CD4-positive, alpha-beta T cell treated with Interleukin-6 for 4 hours (primary cell): ENCODE measurements around the gene GIMAP1.
A peak's percentile ranks its signal among the peaks of the same experiment; 100 is the strongest.
"Not testable (repeated sequence)": the region's sequence is repeated elsewhere in the genome, so short reads cannot be mapped to it uniquely, and the experiment has no call there.

Experiments
- DNase-seq: peaks from one replicate; pipeline ENCODE4 v3.0.0-alpha.2; 2020; ENCODE audit warnings: mixed read lengths

The GIMAP1 gene

DNA sequence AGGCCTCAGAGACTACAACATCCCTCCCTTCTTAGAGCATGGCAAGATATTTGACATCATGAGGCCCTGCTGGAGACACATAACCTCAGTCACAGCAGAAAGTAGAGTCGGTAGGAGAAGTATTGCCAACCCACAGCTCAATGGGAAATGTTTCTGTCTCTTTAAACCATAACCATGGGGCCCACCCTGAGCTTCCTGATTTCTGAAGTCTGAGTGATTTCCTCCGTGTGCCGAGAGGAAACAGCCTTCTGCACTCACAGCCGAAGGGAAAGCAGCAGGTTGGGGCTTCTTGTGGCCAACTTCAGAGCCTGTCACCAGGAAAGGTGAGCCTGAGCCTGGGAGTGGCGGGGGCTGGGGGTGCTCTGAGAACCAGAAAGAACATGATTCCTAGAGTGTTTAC, at the start of gene GIMAP1:
Gene GIMAP1, plus strand, starts transcription at position 246 of the 400 bp plus-strand sequence. CDS start 2,435 bp downstream, outside the sequence.
- DNase-seq: peak; percentile 89

DNA sequence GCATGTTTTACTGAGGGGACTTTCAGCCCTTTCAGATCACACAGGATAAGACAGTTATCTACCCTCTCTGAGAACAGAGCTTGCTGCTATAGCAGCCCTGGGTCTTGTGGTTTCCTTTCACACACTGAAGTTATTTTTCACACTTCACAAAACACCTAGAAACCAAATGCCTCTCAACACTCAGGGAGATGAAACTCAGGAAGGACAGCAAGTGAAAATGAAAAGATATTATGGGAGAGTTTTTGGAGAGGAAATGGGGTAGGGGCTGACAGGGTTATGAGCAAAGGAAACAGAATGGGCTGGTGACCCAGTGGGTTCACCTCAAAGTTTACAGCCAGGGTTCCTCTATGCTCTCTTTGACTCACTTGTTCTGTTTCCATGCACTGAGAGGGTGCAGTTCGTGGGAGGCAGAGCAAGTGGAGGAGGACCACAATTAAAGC, 47.9 kb upstream of the GIMAP1 start:
- peak; percentile 78 for DNase-seq

DNA sequence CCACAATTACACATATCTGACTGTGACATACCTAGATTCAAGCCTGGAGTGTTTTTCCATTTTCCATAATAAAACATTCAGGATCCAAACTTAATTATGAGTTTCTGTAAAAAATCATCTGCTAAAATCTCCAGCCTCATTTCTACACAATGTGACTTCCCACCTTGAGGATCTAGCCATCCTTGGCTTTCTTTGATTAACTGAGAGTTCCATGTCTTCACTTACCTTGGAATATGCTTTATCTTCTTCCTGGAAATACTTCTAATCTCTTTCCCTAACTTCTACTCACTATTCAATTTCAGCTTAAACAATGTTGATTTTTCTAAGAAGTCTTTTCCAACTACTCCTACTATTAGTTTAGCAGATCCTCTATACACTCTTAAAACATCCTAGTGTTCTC, 47.4 kb upstream of the GIMAP1 start:
- DNase-seq: no peak

DNA sequence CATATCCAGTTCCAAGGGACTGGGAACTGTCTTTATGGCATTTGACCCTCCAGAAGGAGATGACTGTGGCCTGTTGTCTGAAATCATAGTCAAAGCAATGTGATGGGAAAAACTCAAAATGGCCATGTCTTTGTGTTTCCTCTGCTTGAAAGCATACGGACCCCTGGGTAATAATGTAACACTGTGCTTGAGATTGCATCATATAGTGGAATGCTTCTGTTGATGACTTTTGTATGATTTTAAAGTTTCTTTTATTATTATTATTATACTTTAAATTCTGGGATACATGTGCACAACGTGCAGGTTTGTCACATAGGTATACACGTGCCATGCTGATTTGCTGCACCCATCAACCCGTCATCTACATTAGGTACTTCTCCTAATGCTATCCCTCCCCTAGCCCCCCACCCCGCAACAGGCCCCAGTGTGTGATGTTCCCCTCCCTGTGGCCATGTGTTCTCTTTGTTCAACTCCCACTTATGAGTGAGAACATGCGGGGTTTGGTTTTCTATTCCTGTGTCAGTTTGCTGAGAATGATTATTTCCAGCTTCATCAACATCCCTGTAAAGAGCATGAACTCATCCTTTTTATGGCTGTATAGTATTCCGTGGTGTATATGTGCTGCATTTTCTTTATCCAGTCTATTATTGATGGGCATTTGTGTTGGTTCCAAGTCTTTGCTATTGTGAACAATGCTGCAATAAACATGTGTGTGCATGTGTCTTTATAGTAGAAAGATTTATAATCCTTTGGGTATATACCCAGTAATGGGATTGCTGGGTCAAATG, 44.4 kb upstream of the GIMAP1 start:
- not testable (repeated sequence) for DNase-seq

DNA sequence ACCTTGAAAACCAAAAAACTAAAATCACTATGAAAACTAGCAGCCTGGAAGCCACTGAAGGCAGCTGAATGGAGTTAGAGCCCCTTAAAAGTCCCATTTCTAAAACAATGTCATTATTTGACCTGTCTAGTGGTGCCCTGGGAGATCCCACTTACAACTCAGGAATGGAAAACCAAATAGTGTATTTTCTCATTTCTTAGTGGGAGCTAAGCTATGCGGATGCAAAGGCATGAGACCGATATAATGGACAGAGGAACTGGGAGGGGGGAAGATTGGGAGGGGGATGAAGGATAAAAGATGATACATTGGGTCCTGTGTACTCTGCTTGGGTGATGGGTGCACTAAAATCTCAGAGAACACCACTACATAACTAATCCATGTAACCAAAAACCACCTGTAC, 40.7 kb upstream of the GIMAP1 start:
- DNase-seq: no peak

DNA sequence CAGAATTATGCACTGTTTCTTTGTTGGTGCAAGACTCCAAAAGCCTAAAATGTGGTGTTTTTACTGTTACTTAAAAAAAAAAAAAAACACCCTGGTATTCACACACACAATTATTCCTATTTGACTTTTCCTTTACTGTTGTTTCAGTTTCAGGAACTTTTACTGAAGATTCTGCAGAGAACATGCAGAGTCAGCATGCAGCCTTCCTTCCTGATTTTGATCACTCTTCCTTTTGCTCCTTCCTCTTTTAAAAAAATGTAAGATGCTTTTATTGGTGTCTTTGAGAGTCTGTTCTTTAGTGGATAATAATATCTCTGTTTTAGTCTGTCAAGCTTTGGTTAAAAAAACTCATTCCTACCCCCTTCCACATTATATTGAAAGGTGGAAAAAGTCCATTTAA, 40.1 kb upstream of the GIMAP1 start:
- DNase-seq: not testable (repeated sequence)

DNA sequence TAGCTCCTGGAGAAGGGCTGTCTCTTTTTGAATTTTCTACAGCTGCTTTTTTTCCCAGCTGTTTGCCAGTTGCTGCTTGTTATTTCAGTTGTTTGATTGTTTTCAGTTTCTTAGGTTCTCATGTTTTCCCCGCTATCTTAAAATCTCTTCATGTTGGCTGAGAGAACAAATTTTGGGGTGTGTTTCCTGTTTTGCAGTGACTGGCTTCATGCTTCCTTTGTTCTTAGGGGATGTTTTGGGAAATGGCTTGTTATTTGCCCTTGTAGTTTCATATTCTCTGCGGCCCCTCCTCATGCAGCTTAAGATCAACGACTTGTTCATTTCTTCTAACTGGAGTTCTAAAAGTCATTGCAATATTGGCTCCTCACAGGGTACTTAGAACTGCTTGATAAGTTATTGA, 39.6 kb upstream of the GIMAP1 start:
- DNase-seq: peak; percentile 56

DNA sequence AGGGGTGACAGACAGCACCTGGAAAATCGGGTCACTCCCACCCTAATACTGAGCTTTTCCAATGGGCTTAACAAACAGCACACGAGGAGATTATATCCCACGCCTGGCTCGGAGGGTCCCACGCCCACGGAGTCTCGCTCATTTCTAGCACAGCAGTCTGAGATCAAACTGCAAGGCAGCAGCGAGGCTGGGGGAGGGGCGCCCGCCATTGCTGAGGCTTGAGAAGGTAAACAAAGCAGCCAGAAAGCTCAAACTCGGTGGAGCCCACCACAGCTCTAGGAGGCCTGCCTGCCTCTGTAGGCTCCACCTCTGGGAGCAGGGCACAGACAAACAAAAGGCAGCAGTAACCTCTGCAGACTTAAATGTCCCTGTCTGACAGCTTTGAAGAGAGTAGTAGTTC, 37.8 kb upstream of the GIMAP1 start:
- peak; percentile 45 for DNase-seq

DNA sequence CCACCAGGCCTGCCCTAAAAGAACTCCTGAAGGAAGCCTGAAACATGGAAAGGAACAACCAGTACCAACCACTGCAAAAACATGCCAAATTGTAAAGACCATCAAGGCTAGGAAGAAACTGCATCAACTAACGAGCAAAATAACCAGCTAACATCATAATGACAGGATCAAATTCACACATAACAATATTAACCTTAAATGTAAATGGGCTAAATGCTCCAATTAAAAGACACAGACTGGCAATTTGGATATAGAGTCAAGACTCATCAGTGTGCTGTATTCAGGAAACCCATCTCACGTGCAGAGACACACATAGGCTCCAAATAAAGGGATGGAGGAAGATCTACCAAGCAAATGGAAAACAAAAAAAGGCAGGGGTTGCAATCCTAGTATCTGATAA, 36.0 kb upstream of the GIMAP1 start:
- DNase-seq: not testable (repeated sequence)

DNA sequence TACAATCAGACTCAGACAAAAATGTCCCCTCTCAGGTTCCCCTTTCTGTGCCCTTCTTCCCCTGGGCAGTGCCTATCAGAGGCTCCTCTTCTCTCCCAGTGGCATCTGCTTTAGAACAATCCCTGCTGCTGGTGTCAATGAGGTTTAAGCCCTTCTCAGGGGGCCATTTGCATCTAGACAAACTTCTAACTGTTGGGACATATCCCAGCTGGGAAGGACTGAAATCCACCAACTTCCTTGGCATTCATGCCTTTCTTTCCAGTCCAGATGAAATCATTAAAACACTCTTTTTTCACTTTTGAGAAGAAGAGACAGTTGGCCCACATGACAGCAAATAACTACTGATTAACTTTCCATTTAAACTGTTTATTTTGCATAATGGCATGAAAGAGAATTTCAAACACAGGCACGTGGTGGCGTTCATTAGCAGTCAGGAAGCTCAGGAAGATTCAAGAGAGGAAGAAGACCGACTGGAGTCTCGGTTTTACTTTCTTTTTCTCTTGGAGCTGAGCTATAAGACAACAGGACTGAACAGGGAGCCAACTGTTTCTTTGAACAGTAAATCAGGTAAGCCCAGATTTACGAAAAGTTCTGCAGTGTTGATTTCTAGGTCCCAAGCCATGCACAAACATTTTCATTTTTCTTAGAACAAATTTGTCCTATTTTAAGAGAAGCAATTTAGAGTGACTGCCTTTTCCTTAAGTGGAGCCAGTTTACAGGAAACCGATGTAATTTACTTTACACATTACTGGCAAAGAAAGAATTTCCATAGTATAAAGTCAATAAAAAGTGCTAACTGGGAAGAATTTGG, 31.0 kb upstream of the GIMAP1 start, which contains the start of gene GIMAP2:
Gene GIMAP2, plus strand, starts transcription at position 488 of the 811 bp plus-strand sequence. CDS start 1,354 bp downstream, outside the sequence.
- peak; percentile 59 for DNase-seq

DNA sequence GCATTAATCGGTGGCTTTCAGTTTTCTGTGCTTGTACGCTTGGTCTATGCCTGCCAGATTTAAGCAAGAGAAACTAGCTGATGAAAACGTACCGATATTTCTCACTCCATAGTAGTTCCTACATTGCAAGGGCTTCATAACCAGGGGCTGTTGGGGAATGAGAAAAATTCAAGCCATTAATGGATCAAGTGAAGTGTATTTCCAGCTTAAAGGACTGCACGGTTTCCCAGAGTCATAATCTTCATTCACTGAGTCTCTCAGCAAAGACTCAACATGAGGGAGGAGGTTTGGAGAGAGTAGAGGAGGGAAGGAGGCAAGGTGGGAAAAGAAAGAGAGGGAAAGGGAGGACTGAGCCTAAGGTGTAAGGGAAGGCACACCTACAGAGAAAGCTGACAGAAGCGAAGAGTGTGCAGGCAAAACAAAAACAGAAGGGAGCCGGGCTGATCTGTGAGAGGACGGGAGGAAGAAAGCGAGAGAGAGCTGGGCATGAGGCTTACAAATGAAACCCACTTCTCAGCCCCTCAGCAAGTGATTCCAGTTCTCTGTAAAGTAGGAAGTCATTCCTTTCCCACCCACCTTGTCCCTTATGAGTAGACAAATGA, 30.3 kb upstream of the GIMAP1 start:
- peak; percentile 57 for DNase-seq

DNA sequence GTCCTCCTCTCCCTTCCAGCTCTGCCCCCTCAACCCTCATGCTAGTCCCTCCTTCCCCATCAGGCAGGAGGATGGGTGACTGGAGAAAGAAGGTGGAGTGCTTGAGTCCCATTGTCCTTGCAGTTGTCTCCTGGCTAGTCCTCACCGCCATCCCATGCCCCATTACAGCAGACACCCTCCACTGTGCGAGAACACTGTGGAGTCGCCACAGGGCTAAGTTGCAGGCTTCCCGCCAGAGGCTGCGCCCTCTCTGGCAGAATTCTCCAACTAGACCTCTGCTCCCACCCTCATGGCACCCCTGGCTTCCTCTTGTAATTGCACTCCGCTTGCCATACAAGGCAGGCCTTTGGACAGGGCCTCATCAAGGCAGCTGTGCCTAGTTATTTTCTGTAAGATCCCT, 27.8 kb upstream of the GIMAP1 start:
- DNase-seq: peak; percentile 15

DNA sequence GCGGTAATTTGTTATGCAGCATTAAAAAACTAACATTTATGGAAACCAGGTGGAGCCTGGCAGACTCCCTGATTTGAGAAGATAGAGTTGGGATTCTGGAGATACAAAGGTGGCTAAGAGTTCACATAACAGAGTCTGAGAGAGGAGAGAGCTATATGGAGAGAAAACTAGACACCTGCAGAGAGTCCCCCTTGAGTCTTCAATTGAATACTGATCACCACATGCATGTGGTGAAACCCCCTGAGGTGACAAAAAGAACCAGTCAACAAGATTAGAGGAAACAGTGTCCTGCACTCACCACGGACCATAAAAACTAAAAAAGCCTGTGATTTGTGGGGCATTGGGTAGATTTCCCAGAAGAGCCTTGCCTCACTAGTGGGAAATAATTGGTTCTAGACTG, 20.8 kb upstream of the GIMAP1 start:
- no peak for DNase-seq

DNA sequence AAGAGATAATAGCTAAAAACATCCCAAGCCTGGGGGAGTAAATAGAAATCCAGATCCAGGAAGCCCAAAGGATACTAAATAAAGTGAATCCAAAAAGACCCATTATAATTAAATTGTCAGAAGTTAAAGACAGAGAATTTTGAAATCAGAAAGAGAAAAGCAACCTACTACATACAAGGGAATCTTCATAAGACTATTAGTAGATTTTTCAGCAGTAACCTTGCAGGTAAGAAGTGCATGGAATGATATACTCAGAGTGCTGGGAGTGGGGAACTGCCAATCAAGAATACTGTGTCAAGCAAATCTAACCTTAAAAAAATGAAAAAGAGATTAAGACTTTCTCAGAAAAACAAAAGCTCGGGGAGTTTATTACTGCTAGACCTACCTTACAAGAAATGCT, 13.2 kb upstream of the GIMAP1 start:
- no peak for DNase-seq

DNA sequence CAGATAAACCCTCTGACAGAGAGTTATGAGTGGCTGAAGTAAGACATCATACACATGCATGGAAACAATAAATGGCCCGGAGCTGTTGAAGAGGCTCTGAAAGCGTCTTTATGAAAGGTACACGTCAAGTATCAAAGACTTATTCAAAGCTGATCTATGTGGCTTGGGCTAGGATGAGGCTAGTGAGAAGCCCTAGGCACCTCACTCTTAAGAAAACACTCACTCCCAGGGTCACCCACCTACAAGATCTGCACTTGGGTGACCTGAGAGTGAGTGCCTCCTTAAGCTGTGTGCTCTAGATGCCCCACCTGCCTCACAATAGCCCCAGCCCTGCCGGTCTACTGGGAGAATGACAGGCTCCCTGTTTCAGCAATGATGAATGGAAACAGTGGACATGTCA, 1.1 kb upstream of the GIMAP1 start:
- peak; percentile 56 for DNase-seq

DNA sequence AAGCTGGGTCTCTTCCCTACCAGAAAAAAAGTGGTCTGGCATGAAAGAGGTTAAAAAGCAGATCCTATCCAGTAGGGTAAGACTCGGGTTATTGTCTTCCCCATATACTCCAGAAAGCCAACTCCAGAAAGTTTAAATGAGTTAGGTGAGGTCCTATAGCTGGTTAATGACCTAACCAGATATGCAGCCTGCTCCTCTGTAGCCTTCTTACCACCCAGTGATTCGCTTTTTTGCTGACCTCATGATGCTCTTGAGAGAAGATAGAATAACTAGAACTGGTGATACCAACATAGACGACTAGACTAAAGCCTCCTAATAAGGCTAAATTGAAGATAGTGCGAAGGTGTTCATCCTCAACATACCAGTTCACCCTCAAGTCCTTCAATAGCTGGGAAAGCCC, 675 bp upstream of the GIMAP1 start:
- DNase-seq: no peak

DNA sequence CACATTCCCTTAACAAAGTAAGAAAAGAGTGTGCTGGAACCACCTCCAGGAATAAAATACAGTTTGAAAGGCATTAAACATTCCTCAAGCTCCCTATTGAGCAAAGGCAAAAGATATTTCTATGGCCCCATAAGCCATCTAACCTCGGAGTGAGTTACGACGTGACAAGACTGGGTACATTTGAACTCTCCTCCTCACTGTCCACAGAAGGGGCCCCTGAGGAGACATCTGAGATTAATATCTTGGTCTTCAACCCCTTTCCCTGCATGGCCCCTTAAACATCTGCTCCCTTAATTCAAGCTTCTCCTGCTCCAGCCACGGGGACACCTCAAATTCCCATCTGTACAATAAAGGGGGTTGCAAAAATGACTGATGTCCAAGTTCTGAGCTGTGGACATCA, 526 bp downstream of the GIMAP1 start:
- DNase-seq: peak; percentile 35

DNA sequence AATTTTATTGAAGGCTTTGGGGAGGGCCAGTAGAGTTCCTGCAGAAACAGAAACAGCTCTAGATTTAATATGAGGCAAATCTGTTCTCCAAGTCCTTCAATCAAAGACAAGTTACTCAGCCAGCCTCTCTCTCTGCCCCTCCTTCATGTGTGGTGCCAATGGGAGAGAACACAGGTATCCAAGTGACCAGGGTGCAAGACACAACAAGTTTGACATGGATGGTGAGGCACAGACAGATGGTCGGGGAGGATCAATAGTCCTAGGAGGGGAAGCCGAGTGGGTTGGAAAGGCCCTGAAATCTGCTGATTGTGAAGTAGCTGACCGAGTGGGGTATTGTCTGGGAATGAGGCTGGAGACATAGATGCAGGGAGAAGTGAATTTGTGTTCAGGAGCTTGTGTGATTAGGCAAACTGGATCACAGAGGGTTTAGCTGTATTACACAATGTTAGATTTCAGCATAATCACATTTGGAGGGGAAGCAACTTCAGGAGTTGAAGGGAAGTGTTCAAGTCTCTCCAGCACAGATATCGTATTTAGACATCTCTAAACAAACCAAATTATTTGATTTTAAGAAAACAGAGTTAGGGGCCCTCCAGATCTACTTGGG, 1.5 kb downstream of the GIMAP1 start:
- DNase-seq: peak; percentile 58

DNA sequence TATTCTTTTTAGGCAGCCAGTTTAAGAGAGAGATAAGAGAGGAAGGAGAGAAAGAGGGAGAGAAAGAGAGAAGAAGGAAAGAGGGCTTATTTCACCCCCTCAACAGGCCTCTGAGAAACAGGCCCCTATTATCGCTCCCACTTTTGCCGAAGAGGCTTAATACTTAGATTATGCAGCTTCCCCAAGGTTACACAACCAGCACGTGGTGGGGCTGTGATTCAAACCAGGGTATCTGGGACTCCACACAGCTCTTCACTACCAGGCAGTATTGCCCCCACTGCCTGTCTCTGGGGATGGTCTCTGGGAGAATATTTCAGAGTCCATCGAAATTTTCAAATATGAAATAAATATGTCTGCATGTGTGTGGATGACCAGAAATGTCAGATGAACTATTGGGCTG, 3.0 kb downstream of the GIMAP1 start:
- DNase-seq: no peak

DNA sequence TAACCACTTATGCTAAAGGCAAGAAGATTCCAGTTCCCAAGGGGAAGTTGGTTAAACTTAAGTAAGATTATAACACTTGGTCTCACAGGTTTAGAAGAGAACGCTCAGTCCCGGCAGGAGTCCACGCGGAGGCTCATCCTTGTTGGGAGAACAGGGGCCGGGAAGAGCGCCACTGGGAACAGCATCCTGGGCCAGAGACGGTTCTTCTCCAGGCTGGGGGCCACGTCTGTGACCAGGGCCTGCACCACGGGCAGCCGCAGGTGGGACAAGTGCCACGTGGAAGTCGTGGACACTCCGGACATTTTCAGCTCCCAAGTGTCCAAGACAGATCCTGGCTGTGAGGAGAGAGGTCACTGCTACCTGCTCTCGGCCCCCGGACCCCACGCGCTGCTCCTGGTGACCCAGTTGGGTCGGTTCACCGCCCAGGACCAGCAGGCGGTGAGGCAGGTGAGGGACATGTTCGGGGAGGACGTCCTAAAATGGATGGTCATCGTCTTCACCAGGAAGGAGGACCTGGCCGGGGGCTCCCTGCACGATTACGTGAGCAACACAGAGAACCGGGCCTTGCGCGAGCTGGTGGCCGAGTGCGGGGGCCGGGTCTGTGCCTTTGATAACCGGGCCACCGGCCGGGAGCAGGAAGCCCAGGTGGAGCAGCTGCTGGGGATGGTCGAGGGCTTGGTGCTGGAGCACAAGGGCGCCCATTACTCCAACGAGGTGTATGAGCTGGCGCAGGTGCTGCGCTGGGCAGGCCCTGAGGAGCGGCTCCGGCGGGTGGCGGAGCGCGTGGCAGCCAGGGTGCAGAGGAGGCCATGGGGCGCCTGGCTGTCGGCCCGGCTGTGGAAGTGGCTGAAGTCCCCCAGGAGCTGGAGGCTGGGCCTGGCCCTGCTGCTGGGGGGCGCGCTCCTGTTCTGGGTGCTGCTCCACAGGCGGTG, 3.8 kb downstream of the GIMAP1 start:
- no peak for DNase-seq

DNA sequence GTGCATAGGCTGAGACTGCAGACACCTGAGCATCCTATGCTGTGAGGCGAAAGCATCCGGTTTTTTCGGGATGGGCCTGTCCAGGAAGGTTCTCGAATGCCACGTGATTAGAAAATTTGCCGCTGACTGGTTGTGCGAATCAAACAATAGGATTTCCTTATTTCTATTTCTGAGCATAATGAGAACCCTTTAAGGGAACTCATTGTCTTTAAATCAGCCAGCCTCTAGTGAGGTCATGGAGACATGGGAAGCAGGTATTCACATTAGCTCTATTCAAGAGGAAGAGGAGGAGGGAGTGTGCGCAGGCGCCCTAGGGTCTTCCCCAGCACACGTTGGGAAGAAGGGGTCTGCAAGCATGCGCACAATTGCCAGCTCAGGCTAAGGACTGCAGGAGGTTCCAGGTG, 5.6 kb downstream of the GIMAP1 start:
- no peak for DNase-seq

DNA sequence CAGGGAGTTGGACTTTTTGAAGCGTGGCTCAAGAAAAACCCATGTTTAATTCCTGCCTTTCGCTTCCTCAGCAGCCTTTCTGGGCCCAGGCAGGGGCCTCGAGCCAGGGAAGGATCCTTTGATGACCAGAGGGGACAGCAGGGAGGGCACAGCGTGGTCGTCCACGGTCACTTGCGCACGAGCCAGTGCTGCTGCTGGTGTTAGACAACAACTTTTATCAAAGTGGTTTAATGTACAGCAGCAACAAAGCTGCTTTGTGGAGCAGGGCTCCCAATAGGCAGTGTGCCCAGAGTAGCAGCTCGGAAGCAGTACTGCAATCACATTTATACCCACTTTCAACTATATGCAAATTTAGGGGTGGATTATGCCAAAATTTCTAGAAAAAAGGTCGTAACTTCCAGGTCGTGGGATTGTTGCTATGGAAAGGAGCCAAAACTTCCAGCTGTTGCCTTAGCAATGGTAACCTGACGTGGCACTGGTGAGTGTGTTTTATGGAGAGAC, 6.1 kb downstream of the GIMAP1 start:
- DNase-seq: no peak
